B cell (primary cell): ENCODE measurements around the gene TCEAL7.

Experiments used
- EZH2 ChIP-seq: IDR thresholded peaks from 2 replicates; pipeline ENCODE4 v1.6.1; 2012; ENCODE audit warnings: borderline replicate concordance, low read depth, mild to moderate bottlenecking, moderate library complexity, low read length; ENCODE audit not compliant: insufficient read depth, poor library complexity, severe bottlenecking
- TF ChIP-seq, protein P1 (sequence below): fragments of 200-600 bp; IDR thresholded peaks from one replicate; pipeline ENCODE4 v1.8.0; 2022; ENCODE audit warnings: antibody characterized with exemption, mild to moderate bottlenecking

DNA sequence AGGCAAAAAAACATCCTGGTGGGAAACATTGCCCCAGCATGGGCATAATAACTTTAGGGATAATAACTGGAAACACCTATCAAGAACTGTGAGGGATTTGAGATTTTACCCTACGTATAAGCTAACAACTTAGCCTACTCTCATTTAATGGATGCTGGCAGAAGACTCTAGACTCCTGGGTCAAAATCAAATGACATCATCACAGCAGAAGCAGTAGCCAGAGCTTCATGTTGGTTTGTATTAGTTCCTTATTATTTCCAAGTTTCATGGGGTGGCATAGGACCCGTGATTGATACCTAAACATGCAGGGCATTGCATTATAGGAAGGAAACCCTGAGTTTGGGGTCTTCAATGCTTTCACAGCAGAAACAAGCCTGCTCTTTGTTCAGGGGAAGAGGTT lies 30.9 kb downstream of the TCEAL7 start:
- TF ChIP-seq, protein P1, sequence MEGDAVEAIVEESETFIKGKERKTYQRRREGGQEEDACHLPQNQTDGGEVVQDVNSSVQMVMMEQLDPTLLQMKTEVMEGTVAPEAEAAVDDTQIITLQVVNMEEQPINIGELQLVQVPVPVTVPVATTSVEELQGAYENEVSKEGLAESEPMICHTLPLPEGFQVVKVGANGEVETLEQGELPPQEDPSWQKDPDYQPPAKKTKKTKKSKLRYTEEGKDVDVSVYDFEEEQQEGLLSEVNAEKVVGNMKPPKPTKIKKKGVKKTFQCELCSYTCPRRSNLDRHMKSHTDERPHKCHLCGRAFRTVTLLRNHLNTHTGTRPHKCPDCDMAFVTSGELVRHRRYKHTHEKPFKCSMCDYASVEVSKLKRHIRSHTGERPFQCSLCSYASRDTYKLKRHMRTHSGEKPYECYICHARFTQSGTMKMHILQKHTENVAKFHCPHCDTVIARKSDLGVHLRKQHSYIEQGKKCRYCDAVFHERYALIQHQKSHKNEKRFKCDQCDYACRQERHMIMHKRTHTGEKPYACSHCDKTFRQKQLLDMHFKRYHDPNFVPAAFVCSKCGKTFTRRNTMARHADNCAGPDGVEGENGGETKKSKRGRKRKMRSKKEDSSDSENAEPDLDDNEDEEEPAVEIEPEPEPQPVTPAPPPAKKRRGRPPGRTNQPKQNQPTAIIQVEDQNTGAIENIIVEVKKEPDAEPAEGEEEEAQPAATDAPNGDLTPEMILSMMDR, result no peak
- no peak for TF ChIP-seq EZH2
